Heart right ventricle (tissue), 16 donors: ENCODE data around the gene COL7A1. TPM values are rescaled to one million over a fixed set of nuclear protein-coding genes. Genes with fewer than 3 reads are reported as not detected.
A peak's percentile ranks its signal among the peaks of the same experiment; 100 is the strongest.

Experiments used
- ATAC-seq, 8 donors: fragments of 200-7000 bp; cut with Tn5 transposase; one replicate each; pipeline ENCODE4 v1.9.1; 2020; ENCODE audit warnings: mild to moderate bottlenecking in 8 of 8, moderate library complexity in 8 of 8, moderate number of reproducible peaks in 1 of 8
- DNase-seq, 2 donors: peaks; one replicate each; pipeline ENCODE4 v3.0.0-alpha.2; 2020
- H3K27ac ChIP-seq, 10 donors: fragments of 200-600 bp; sonication (generic) in 2 of 10; one replicate each; pipeline versions ENCODE4 v1.5.0 to v1.8.0; 2020 to 2022; ENCODE audit warnings: mild to moderate bottlenecking in 3 of 10
- H3K27me3 ChIP-seq, 7 donors: fragments of 200-600 bp; one replicate each; pipeline ENCODE4 v1.8.0; 2021 to 2022; ENCODE audit warnings: mild to moderate bottlenecking in 2 of 7
- H3K36me3 ChIP-seq, 9 donors: fragments of 200-600 bp; sonication (generic) in 1 of 9; one replicate each; pipeline versions ENCODE4 v1.5.0 to v1.8.0; 2020 to 2022; ENCODE audit warnings: mild to moderate bottlenecking in 2 of 9
- H3K4me1 ChIP-seq, 9 donors: fragments of 200-600 bp; sonication (generic) in 1 of 9; one replicate each; pipeline versions ENCODE4 v1.5.0 to v1.8.0; 2020 to 2022; ENCODE audit warnings: mild to moderate bottlenecking in 4 of 9
- H3K4me3 ChIP-seq, 10 donors: fragments of 200-600 bp; sonication (generic) in 2 of 10; one replicate each; pipeline versions ENCODE4 v1.5.0 to v1.8.0; 2020 to 2022; ENCODE audit warnings: mild to moderate bottlenecking in 7 of 10, moderate library complexity in 2 of 10
- H3K9me3 ChIP-seq, 11 donors: fragments of 200-600 bp in 10 of 11; sonication (generic) in 2 of 11; one replicate each; pipeline versions ENCODE4 v1.5.0 to v1.8.0; 2013 to 2022; ENCODE audit warnings: mild to moderate bottlenecking in 2 of 11, control low read depth in 1 of 11, moderate library complexity in 1 of 11
- WGBS, 2 donors: extraction: QIAGEN DNeasy Blood & Tissue Kit; methylation state at CpG; one replicate each; pipeline ENCODE4 v1.1.7; 2013; ENCODE audit warnings: inconsistent platforms in 1 of 2; 5-methylcytosine and 5-hydroxymethylcytosine counted together
- intact Hi-C, 10 donors: fragments of 100-400 bp; cut with DNase I; formaldehyde crosslinking; loops; one replicate each; pipeline versions ENCODE4 v1.11.1 to v1.14.2; 2022
- long read RNA-seq, 3 donors: library from polyadenylated mRNA; unstranded; transcript quantifications; one replicate each; pipeline ENCODE4 v2.0.0, GENCODE V29; 2020 to 2021
- polyA plus RNA-seq, 2 donors: library from polyadenylated mRNA; stranded (reverse); fragments of 200-250 nt; gene quantifications; one replicate each; pipeline ENCODE4 v1.2.3, GENCODE V29; 2013
- total RNA-seq, 10 donors: library from RNA; stranded (reverse); fragmentation: NEBNext Ultra II Directional in 3 of 10; extraction: Animal tissue kit (Norgen Biotek cat#: 25700) in 3 of 10; gene quantifications; one replicate each; pipeline versions ENCODE4 v1.2.1 to v1.2.4, GENCODE V29; 2021 to 2023
- TF ChIP-seq, protein P1 (sequence below), 9 donors: fragments of 200-600 bp; sonication (generic) in 2 of 9; IDR thresholded peaks; one replicate each; pipeline versions ENCODE4 v1.5.0 to v1.8.0; 2021 to 2022; ENCODE audit warnings: antibody characterized with exemption in 9 of 9, mild to moderate bottlenecking in 5 of 9, moderate library complexity in 1 of 9
- donor health status: Arrhythmogenic right ventricular cardiomyopathy.
- donor health status: ischemic (EF 13 %, LVEDD 7.1; RV severe dilation, severe dysfunction).
- donor health status: healthy with polysubstance abuse.
- donor health status: DM: no; HTN: yes; CAD: no.
- donor health status: DM: no; HTN: no; CAD: no.
- donor health status: ischemic (EF 25% LVEDD 6.9; RV normal size, moderate dysfunction).
- donor health status: ischemic (EF 25% LVEDD 5.7; RV mildly dilated, moderate dysfunction).
- donor health status: healthy.
- donor health status: DM: yes; HTN: yes; CAD: no.
- donor health status: Ischemic cardiomyopathy.
- donor health status: ischemic (EF 35%, LVEDD 5.7; RV mildly dilated, moderate dysfunction).
- donor health status: nonischemic (EF 11% LVEDD 7.7; RV severe dilation, severe dysfunction).
- donor health status: DM: yes; HTN: yes; CAD: no.
- donor health status: PGD.
- donor health status: ischemic (EF 29% LVEDD 5.4; RV normal size, mild dysfunction).
- donor health status: nonischemic (EF 23%, LVEDD 6.1; RV moderate dilation, normal function).

COL7A1 gene
- total RNA-seq: 10 to 100 TPM in 8 of 10 donors, 1 to 10 TPM in 2; 6.1 to 24.0 (median 12.6) TPM
- polyA plus RNA-seq: 10 to 100 TPM in 1 of 2 donors, 1 to 10 TPM in 1; 7.7 to 63.5 TPM
- long read RNA-seq, donor 1, partial matches to known transcripts: 17 of 30 reads
- long read RNA-seq, donor 1, other reads (novel, unspliced or antisense): 12 of 30 reads
- long read RNA-seq, donor 2, partial matches to known transcripts: 7 of 12 reads
- long read RNA-seq, donor 2, other reads (novel, unspliced or antisense): 5 of 12 reads
- long read RNA-seq, donor 3, partial matches to known transcripts: 3 of 4 reads
- long read RNA-seq, donor 3, other reads (novel, unspliced or antisense): 1 of 4 reads

DNA sequence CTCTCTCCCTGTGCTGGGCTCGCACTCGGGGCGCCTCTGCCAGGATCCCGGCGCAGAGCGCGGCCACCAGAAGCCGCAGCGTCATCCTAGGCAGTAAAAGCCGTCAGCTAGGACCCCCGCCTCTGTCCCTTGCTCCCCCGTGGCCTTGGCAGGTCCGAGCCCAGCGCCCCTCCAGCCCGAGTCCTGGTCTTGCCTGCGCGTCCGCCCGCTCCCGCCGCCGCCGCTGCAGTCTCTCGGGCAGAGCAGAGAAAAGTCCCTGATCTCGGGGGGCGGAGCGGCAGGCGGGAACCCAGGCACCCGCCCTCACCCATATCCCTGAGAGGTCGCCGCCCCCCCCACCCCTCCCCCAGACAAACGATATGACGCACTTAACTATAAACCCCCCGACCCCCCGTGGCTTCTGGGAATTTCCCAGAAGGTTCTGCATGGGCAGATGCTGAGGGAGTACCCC, at the start of gene COL7A1:
COL7A1 (minus strand) TSS at position 255 of the 451 bp plus-strand sequence; CDS start at position 85, 170 bp downstream.
- Histone ChIP-seq H3K9me3 (no peaks in the 10 kb centered on the region), H3K27ac (peak within 1 kb of the TSS in 8 of 10 donors; percentile 28 to 93 (median 84)), H3K4me1 (peaks cover 36 to 62% (median 57%) of the 10 kb centered on the region in 9 donors), H3K36me3 (peaks cover 0 to 27% (median 11%) of the 10 kb centered on the region in 9 donors), H3K27me3 (peaks cover 0 to 28% (median 0%) of the 10 kb centered on the region in 7 donors), H3K4me3 (peak within 1 kb of the TSS in 9 of 10 donors; percentile 21 to 55 (median 44))
- WGBS, 2 donors: 3 to 9% methylated on average over 32 to 35 of the region's 35 CpGs
- intact Hi-C loops: loop anchor here in 1 of 10 donors (5.0 kb wide), 1 partner anchor 128 kb away; a partner anchor contains a TSS
- ATAC-seq (no peak), DNase-seq (peak in 1 of 2 donors; percentile 33)
- TF ChIP-seq, protein P1, sequence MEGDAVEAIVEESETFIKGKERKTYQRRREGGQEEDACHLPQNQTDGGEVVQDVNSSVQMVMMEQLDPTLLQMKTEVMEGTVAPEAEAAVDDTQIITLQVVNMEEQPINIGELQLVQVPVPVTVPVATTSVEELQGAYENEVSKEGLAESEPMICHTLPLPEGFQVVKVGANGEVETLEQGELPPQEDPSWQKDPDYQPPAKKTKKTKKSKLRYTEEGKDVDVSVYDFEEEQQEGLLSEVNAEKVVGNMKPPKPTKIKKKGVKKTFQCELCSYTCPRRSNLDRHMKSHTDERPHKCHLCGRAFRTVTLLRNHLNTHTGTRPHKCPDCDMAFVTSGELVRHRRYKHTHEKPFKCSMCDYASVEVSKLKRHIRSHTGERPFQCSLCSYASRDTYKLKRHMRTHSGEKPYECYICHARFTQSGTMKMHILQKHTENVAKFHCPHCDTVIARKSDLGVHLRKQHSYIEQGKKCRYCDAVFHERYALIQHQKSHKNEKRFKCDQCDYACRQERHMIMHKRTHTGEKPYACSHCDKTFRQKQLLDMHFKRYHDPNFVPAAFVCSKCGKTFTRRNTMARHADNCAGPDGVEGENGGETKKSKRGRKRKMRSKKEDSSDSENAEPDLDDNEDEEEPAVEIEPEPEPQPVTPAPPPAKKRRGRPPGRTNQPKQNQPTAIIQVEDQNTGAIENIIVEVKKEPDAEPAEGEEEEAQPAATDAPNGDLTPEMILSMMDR (IDR thresholded peaks at IDR 0.05): no peak

DNA sequence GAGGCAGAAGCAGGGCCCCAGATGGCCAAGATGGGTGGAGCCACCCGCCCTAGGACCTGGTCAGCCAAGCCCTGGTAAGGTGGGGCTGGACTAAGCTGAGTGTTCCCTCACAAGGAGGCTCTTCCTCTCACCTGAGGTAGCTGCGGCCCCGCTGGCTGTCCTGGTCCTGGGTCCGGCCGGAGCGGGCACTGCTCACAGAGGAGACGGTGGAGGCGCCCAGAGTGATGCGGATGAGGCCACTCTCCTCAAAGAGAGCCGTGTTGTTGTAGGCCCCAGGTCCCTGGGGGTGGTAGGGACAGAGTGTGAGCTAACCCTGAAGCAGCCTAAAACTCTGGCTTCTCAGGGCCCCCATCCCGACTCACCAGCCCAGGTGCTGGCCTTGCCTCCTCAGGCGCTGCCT, 47.5 kb upstream of the COL7A1 start:
- no peak overlapping the region for H3K4me3 ChIP-seq
- intact Hi-C loops: no loop called here
- no peaks in the 10 kb centered on the region for H3K4me1 ChIP-seq
- no peak overlapping the region for H3K27ac ChIP-seq
- TF ChIP-seq, protein P1 (IDR thresholded peaks at IDR 0.05): no peak
- H3K27me3 ChIP-seq: no peaks in the 10 kb centered on the region
- WGBS, 2 donors: 94 to 98% methylated on average over 12 of the region's 12 CpGs
- DNase-seq (no peak), ATAC-seq (no peak)
- no peaks in the 10 kb centered on the region for H3K9me3 ChIP-seq
- H3K36me3 ChIP-seq: no peaks in the 10 kb centered on the region

DNA sequence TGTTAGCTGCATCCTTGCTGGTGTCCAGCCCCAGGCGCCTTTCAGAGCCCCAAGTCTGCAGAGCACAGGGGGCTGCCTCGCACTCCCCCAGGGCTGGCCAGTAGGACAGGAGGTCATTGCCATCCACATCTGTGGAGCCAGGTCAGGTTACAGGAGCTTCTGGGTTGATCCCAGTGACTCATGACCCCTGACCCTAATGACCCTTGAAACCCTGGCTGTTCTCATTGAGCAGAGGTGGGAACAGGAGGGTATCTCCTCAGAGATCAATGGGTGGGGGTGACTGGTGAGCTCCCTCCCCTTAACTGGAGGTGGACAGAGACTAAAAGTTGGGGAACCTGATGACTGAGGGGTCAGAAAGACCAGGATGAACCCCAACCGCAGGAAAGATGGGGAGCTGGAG, 46.3 kb upstream of the COL7A1 start:
- Histone ChIP-seq H3K27ac (no peak overlapping the region), H3K27me3 (no peaks in the 10 kb centered on the region), H3K36me3 (no peaks in the 10 kb centered on the region), H3K4me3 (no peak overlapping the region), H3K9me3 (no peaks in the 10 kb centered on the region), H3K4me1 (peaks cover 0 to 10% (median 3%) of the 10 kb centered on the region in 9 donors)
- TF ChIP-seq, protein P1 (IDR thresholded peaks at IDR 0.05): no peak
- WGBS, 2 donors: 95 to 98% methylated on average over 3 of the region's 3 CpGs
- no peak for ATAC-seq
- DNase-seq: no peak
- intact Hi-C loops: no loop called here

DNA sequence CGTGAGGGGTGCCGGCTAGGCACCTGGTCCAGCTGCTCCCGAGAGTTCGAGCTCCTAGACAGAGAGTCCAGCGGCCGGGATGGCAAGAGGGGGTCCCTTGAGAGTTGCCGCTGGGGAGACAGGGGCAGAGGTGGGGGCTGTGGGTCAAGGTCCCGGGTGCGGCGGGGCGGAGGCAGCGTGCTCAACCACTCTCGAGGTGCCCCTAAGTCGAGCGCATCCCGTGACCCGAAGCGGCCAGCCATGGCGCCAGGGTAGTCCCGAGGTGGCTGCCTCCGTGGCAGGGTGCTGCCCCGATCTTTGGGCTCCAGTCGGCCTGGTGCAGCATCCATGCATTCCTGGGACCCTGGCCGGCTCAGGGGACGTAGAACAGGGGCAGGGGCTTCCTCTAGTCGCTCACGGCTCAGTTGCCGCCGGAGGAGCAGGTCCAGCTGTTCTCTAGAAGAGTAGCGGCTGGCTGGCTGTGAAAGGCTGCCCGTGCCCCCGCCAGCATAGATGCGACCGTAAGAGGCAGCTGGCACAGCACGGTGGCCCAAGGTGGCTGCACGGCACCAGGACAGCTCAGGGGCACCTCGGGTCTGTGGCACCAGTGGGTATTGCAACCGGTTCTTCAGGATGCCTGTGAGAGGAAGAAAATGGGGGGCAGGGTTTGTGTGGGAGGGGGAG, 44.9 kb upstream of the COL7A1 start:
- TF ChIP-seq, protein P1 (IDR thresholded peaks at IDR 0.05): no peak
- no peaks in the 10 kb centered on the region for H3K9me3 ChIP-seq
- H3K27me3 ChIP-seq: no peaks in the 10 kb centered on the region
- H3K4me1 ChIP-seq: peaks cover 5 to 17% (median 10%) of the 10 kb centered on the region in 9 donors
- H3K27ac ChIP-seq: no peak overlapping the region
- 92 to 93% methylated on average over 38 of the region's 38 CpGs for WGBS, 2 donors
- intact Hi-C loops: loop anchor here in 1 of 10 donors (10.0 kb wide), 1 partner anchor 175 kb away; a partner anchor contains a TSS
- H3K36me3 ChIP-seq: no peaks in the 10 kb centered on the region
- H3K4me3 ChIP-seq: no peak overlapping the region
- DNase-seq: no peak
- ATAC-seq: no peak
